Panc1 (cell line): ENCODE measurements around the gene RNGTT.

Experiments used
- CTCF ChIP-seq: fragments of 450-650 bp; IDR thresholded peaks from 2 replicates; pipeline ENCODE4 v1.5.1; 2017; ENCODE audit warnings: mild to moderate bottlenecking
- TF ChIP-seq, protein P1 (sequence below), 2 experiments: IDR thresholded peaks; 2 replicates each; pipeline ENCODE4 v1.6.1; 2011 to 2012; ENCODE audit warnings: low read depth in 2 of 2, control low read depth in 1 of 2, low read length in 1 of 2, mild to moderate bottlenecking in 1 of 2, moderate library complexity in 1 of 2; ENCODE audit not compliant: insufficient read depth in 1 of 2

DNA sequence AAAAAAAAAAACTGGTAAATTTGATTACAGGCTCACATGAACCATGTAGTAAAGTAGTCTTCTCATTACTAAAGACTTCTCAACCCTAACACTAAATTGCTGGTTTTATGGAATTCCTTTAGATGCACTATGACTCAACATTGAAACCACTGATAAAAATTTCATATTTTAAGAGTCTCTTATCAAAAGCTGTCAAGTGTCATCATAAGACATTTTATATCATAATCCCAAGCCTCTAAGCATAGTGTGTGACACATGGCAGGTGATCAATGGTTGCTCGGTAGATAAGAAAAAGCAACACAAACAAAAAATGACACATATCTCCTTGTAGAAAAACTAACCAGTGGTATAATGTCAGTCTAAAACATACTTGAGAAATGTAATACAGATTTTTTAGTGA is 258.4 kb downstream of the RNGTT start:
- TF ChIP-seq CTCF, result no peak
- TF ChIP-seq, protein P1, sequence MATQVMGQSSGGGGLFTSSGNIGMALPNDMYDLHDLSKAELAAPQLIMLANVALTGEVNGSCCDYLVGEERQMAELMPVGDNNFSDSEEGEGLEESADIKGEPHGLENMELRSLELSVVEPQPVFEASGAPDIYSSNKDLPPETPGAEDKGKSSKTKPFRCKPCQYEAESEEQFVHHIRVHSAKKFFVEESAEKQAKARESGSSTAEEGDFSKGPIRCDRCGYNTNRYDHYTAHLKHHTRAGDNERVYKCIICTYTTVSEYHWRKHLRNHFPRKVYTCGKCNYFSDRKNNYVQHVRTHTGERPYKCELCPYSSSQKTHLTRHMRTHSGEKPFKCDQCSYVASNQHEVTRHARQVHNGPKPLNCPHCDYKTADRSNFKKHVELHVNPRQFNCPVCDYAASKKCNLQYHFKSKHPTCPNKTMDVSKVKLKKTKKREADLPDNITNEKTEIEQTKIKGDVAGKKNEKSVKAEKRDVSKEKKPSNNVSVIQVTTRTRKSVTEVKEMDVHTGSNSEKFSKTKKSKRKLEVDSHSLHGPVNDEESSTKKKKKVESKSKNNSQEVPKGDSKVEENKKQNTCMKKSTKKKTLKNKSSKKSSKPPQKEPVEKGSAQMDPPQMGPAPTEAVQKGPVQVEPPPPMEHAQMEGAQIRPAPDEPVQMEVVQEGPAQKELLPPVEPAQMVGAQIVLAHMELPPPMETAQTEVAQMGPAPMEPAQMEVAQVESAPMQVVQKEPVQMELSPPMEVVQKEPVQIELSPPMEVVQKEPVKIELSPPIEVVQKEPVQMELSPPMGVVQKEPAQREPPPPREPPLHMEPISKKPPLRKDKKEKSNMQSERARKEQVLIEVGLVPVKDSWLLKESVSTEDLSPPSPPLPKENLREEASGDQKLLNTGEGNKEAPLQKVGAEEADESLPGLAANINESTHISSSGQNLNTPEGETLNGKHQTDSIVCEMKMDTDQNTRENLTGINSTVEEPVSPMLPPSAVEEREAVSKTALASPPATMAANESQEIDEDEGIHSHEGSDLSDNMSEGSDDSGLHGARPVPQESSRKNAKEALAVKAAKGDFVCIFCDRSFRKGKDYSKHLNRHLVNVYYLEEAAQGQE (IDR thresholded peaks at IDR 0.05; ENCODE audit: insufficient read depth in 1 of 2, low read depth in 2 of 2, low read length in 1 of 2), result no peak
